ENCODE data around the gene PCDHGA2.
"Not testable (repeated sequence)": the region's sequence is repeated elsewhere in the genome, so short reads cannot be mapped to it uniquely, and the experiment has no call there.

The PCDHGA2 gene

GRCh38 chr5:141363952-141364660, 25.5 kb downstream of the PCDHGA2 start, which contains the start of gene PCDHGA5:
PCDHGA5 (plus strand) TSS chr5:141364162; CDS start chr5:141364331, 169 bp downstream.
- peak within 1 kb of the TSS; percentile 34 for H3K27ac ChIP-seq
- TF ChIP-seq CTCF (conservative IDR thresholded peaks at IDR 0.05): no peak

GRCh38 chr5:141366016-141366896, 27.7 kb downstream of the PCDHGA2 start:
- peak overlapping the region; percentile 67 for H3K27ac ChIP-seq
- TF ChIP-seq CTCF (conservative IDR thresholded peaks at IDR 0.05): no peak

- H3K27ac ChIP-seq: no peak within 1 kb of the TSS
These were observed 31.7 kb downstream of the PCDHGA2 start, which contains the start of gene PCDHGB3 for GRCh38 chr5:141369994-141370848. PCDHGB3 (plus strand) TSS chr5:141370242; CDS start chr5:141370395, 153 bp downstream.

GRCh38 chr5:141371572-141372475, 33.3 kb downstream of the PCDHGA2 start:
- no peak overlapping the region for H3K27ac ChIP-seq
- TF ChIP-seq CTCF (conservative IDR thresholded peaks at IDR 0.05): no peak

More at GRCh38 chr5:141369994-141370848, 31.7 kb downstream of the PCDHGA2 start, which contains the start of gene PCDHGB3:
- TF ChIP-seq CTCF (conservative IDR thresholded peaks at IDR 0.05): no peak

- no peak for TF ChIP-seq CTCF (conservative IDR thresholded peaks at IDR 0.05)
- no peak within 1 kb of the TSS for H3K27ac ChIP-seq
These were observed 35.2 kb downstream of the PCDHGA2 start, which contains the start of gene PCDHGA6 for GRCh38 chr5:141373673-141374317. PCDHGA6 (plus strand) TSS chr5:141373891; CDS start chr5:141374084, 193 bp downstream.

GRCh38 chr5:141374627-141375026, 36.1 kb downstream of the PCDHGA2 start:
- no peak for TF ChIP-seq CTCF (conservative IDR thresholded peaks at IDR 0.05)
- H3K27ac ChIP-seq: no peak overlapping the region

- H3K27ac ChIP-seq: not testable (repeated sequence)
These were observed 37.0 kb downstream of the PCDHGA2 start for GRCh38 chr5:141375444-141376155.

All from VCaP (cell line).